22Rv1 (cell line): Measurements from ENCODE around the gene GABPB1.

Experiments
- H3K27ac ChIP-seq: fragments of 450-650 bp; 2 replicates; pipeline ENCODE4 v1.5.1; 2017
- CTCF ChIP-seq: fragments of 450-650 bp; IDR thresholded peaks from 2 replicates; pipeline ENCODE4 v1.5.1; 2017; ENCODE audit warnings: mild to moderate bottlenecking
- ZFX ChIP-seq: fragments of 450-650 bp; IDR thresholded peaks from 2 replicates; pipeline ENCODE4 v1.6.1; 2017; ENCODE audit warnings: antibody characterized with exemption, borderline replicate concordance

The GABPB1 gene

DNA sequence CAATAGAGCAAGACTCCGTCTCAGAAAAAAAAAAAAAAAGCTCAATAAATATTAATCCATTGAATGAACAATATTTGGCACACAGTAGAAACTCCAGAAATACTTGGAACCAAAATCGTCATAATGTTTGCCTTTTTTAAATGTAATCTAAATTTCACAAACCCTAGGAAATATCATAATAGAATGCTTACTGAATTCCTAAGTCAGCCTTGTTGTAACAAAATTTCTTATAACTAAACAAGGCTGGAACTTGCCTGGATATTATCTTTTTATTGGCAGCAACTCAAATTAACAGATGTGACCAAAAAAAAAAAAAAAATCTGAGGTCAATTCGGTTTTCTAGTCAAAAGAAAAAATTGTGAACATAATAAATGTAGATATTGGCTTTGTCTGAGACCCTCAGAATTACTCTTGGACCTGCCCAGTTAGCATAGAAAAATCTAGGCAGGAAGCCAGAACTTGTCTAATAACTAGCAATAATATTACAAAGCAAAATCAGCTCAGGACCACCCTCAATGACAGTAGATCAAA lies 33.3 kb downstream of the GABPB1 start:
- TF ChIP-seq CTCF, result no peak
- TF ChIP-seq ZFX, result no peak
- H3K27ac ChIP-seq, result no peak overlapping the region

DNA sequence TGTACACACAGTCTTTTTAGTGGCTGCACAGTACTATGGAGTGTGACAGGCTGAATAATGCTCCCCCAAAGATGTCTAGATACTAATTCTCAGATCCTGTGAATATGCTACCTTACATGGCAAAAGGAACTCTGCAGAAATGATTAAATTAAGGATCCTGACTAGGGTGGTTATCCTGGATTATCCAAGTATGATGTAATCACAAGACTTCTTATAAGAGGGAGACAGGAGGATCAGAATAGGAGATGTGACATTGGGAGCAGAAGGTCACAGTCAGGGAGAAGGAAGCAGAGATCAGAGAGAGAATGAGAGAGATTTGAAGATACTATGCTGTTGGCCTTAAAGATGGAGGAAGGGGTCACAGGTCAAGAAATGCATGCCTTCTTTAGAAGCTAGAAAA lies 34.5 kb downstream of the GABPB1 start:
- no peak overlapping the region for H3K27ac ChIP-seq

GRCh38 chr15:50318697-50319096 lies 36.3 kb downstream of the GABPB1 start:
- TF ChIP-seq CTCF, result no peak
- TF ChIP-seq ZFX, result no peak
- no peak overlapping the region for H3K27ac ChIP-seq

More for the DNA sequence above, 34.5 kb downstream of the GABPB1 start:
- no peak for TF ChIP-seq ZFX

GRCh38 chr15:50315814-50316630 lies 39.0 kb downstream of the GABPB1 start:
- H3K27ac ChIP-seq, result no peak overlapping the region
- TF ChIP-seq CTCF (peak; percentile 81), ZFX (no peak)

DNA sequence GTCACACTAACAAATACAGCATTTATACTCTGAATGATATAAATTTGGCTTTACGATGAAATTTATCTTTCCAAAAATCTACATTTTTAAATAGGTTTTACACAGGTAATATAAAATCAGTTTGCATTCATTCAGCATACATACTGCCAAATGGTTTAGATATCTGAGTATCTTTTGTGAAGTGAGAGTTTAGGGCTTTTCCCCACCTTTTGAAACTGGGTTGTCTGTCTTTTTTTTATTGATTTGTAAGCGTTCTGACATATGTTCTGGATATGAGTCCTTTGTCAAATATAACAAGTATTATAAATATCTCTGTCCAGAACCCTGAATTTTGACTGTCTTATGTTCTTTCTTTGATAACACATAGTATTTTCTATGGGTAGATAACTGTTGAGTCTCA lies 42.4 kb downstream of the GABPB1 start:
- TF ChIP-seq ZFX, result no peak

GRCh38 chr15:50307799-50308198 lies 47.2 kb downstream of the GABPB1 start:
- TF ChIP-seq ZFX (no peak), CTCF (no peak)
- no peak overlapping the region for H3K27ac ChIP-seq

More for the DNA sequence above, 42.4 kb downstream of the GABPB1 start:
- no peak overlapping the region for H3K27ac ChIP-seq

- no peak overlapping the region for H3K27ac ChIP-seq
- TF ChIP-seq ZFX, result no peak
- TF ChIP-seq CTCF, result no peak
Measured at GRCh38 chr15:50304836-50305235, 50.2 kb downstream of the GABPB1 start.

DNA sequence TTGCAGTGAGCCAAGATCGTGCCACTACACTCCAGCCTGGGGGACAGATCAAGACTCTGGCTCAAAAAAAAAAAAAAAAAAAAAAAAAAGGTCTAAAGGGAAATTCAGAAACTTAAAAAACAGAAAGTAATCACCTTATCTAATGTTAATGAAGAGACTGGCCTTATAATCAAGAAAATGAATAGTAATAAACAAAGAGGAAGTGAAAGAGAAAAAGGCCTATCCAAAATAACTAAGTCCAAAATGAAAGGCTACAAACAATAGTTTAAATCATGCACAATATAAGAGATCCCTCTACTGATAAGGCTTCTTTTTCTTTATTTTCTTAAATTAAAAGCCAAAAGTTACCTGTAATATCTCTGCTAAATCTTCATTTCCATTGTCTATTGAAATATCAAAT lies 52.4 kb downstream of the GABPB1 start:
- no peak for TF ChIP-seq CTCF
- TF ChIP-seq ZFX, result no peak

More for the DNA sequence above, 52.4 kb downstream of the GABPB1 start:
- no peak overlapping the region for H3K27ac ChIP-seq
